HepG2 (cell line): ENCODE data around the gene GPR55. TPM values are rescaled to one million over a fixed set of nuclear protein-coding genes. Genes with fewer than 3 reads are reported as not detected.

Experiments
- ATAC-seq: fragments of 200-7000 bp; cut with Tn5 transposase; 3 replicates; pipeline ENCODE4 v1.9.1; 2020; ENCODE audit warnings: mild to moderate bottlenecking, moderate library complexity
- BruUV-seq: library from RNA; stranded (reverse); fragments of 400-500 nt; replicated peaks from 2 replicates; lab custom pipeline; 2021; lab: Mats Ljungman, UMichigan
- CTCF ChIA-PET: fragments of 300-600 bp; formaldehyde crosslinking; extraction: SDS; loops from one replicate; lab custom pipeline; 2021; ENCODE audit warnings: low total read pairs, inconsistent platforms, low intra/inter-chr PET ratio; lab: Yijun Ruan, JAX
- POLR2A ChIA-PET: fragments of 350-600 bp; sonication (Branson Sonifier 250); formaldehyde crosslinking; loops from one replicate; lab custom pipeline; 2020; ENCODE audit warnings: antibody characterized with exemption, inconsistent platforms; lab: Yijun Ruan, JAX
- DNase-seq: peaks from one replicate; pipeline ENCODE4 v3.0.0-alpha.2; 2015; ENCODE audit warnings: low spot score
- FAIRE-seq: peaks from 3 replicates; lab custom pipeline; 2011; peaks lifted over from hg19 to GRCh38; lab: Jason Lieb, UNC
- H2AFZ ChIP-seq: one replicate; pipeline ENCODE4 v1.6.1; 2011; ENCODE audit warnings: low read length, inconsistent platforms
- H3K27ac ChIP-seq: fragments of 300-600 bp; 3 replicates; pipeline ENCODE4 v1.8.0; 2011; ENCODE audit warnings: mixed run types, mild to moderate bottlenecking, mixed read lengths, low read length, inconsistent platforms; ENCODE audit not compliant: insufficient read depth; ENCODE audit errors: extremely low read length
- H3K27me3 ChIP-seq, 2 experiments: fragments of 200-600 bp in 1 of 2; 2 replicates in 1 of 2; 3 replicates in 1 of 2; pipeline versions ENCODE4 v1.6.0 to v1.8.0; 2011; ENCODE audit warnings: low read length in 2 of 2, mild to moderate bottlenecking in 2 of 2, moderate library complexity in 2 of 2, inconsistent platforms in 1 of 2; ENCODE audit not compliant: insufficient read depth in 2 of 2, control insufficient read depth in 1 of 2
- H3K36me3 ChIP-seq, 2 experiments: fragments of 200-600 bp in 1 of 2; replicated peaks in 1 of 2; 2 replicates in 1 of 2; 3 replicates in 1 of 2; pipeline versions ENCODE4 v1.5.1 to v1.8.0; 2011; ENCODE audit warnings: low read length in 2 of 2, inconsistent platforms in 1 of 2; ENCODE audit not compliant: insufficient read depth in 2 of 2, control insufficient read depth in 1 of 2
- H3K4me1 ChIP-seq: 2 replicates; pipeline ENCODE4 v1.5.1; 2012; ENCODE audit warnings: low read length, inconsistent platforms; ENCODE audit not compliant: insufficient read depth
- H3K4me2 ChIP-seq: 2 replicates; pipeline ENCODE4 v1.6.0; 2011; ENCODE audit warnings: low read depth, low read length, inconsistent platforms
- H3K4me3 ChIP-seq, 3 experiments: fragments of 200-600 bp in 1 of 3; sonication (generic), shearing (Covaris generic) in 1 of 3; replicated peaks in 1 of 3; 2 replicates each; pipeline ENCODE4 v1.5.1; 2011 to 2016; ENCODE audit warnings: low read length in 3 of 3, inconsistent platforms in 2 of 3, low read depth in 2 of 3, mild to moderate bottlenecking in 2 of 3, control low read depth in 1 of 3, mixed read lengths in 1 of 3; ENCODE audit not compliant: insufficient read depth in 1 of 3
- H3K79me2 ChIP-seq: one replicate; pipeline ENCODE4 v1.6.1; 2011; ENCODE audit warnings: low read length, inconsistent platforms; ENCODE audit not compliant: insufficient read depth
- H3K9ac ChIP-seq: 2 replicates; pipeline ENCODE4 v1.6.0; 2011; ENCODE audit warnings: mild to moderate bottlenecking, low read depth, low read length, inconsistent platforms; ENCODE audit not compliant: insufficient read depth
- H3K9me3 ChIP-seq: 2 replicates; pipeline ENCODE4 v1.5.1; 2012; ENCODE audit warnings: mild to moderate bottlenecking, low read length
- H4K20me1 ChIP-seq: 2 replicates; pipeline ENCODE4 v1.6.0; 2011; ENCODE audit warnings: inconsistent platforms, mild to moderate bottlenecking, low read length, moderate library complexity; ENCODE audit not compliant: insufficient read depth
- ATF3 ChIP-seq: sonication (generic); formaldehyde crosslinking; IDR thresholded peaks from 2 replicates; pipeline ENCODE4 v1.4.0; 2020; ENCODE audit warnings: missing genetic modification reagents
- BCL6 ChIP-seq: IDR thresholded peaks from 2 replicates; pipeline ENCODE4 v1.6.1; 2016; ENCODE audit warnings: missing genetic modification reagents, missing compliant biosample characterization
- BRCA1 ChIP-seq: sonication (generic); formaldehyde crosslinking; IDR thresholded peaks from 2 replicates; pipeline ENCODE4 v1.4.0; 2020; ENCODE audit warnings: missing genetic modification reagents
- GABPB1 ChIP-seq: IDR thresholded peaks from 2 replicates; pipeline ENCODE4 v1.6.1; 2016; ENCODE audit warnings: mild to moderate bottlenecking, missing genetic modification reagents, moderate library complexity, missing compliant biosample characterization
- GLI4 ChIP-seq: sonication (generic); formaldehyde crosslinking; IDR thresholded peaks from 2 replicates; pipeline ENCODE4 v1.5.1; 2020; ENCODE audit warnings: missing genetic modification reagents, mild to moderate bottlenecking, moderate library complexity, borderline replicate concordance
- HDAC1 ChIP-seq: sonication (generic); formaldehyde crosslinking; IDR thresholded peaks from 2 replicates; pipeline ENCODE4 v1.5.1; 2020; ENCODE audit warnings: mild to moderate bottlenecking, missing genetic modification reagents
- KDM5A ChIP-seq: fragments of 200-600 bp; sonication (generic); IDR thresholded peaks from 2 replicates; pipeline ENCODE4 v1.7.0; 2018; ENCODE audit warnings: antibody characterized with exemption, mild to moderate bottlenecking, low read length, borderline replicate concordance
- NFIC ChIP-seq: IDR thresholded peaks from 2 replicates; pipeline ENCODE4 v1.6.1; 2012; ENCODE audit warnings: mild to moderate bottlenecking, low read length, inconsistent platforms
- NFKB2 ChIP-seq: sonication (generic); formaldehyde crosslinking; IDR thresholded peaks from 2 replicates; pipeline ENCODE4 v1.4.0; 2020; ENCODE audit warnings: missing genetic modification reagents, borderline replicate concordance
- ZNF256 ChIP-seq: sonication (generic); formaldehyde crosslinking; conservative IDR thresholded peaks from 2 replicates; pipeline ENCODE4 v1.4.0; 2020; ENCODE audit warnings: missing genetic modification reagents
- WGBS: methylation state at CpG from one replicate; pipeline ENCODE4 v1.1.6; 2017; ENCODE audit warnings: low lambda C conversion rate; 5-methylcytosine and 5-hydroxymethylcytosine counted together
- in situ Hi-C: cut with HindIII; loops from 2 replicates; pipeline ENCODE4 v1.10.0; 2017; ENCODE audit warnings: low pct_unique_long_range_greater_than_20kb; ENCODE audit not compliant: extremely low pct_ligation_motif_present
- intact Hi-C: fragments of 100-400 bp; cut with micrococcal nuclease; formaldehyde crosslinking; loops from one replicate; pipeline ENCODE4 v1.10.0; 2022; ENCODE audit not compliant: unreplicated experiment
- polyA plus RNA-seq, 8 experiments: library from polyadenylated mRNA; depleted of rRNA in 3 of 8; stranded (reverse) in 7 of 8; unstranded in 1 of 8; fragments of >200 nt; fragmentation: Illumina TruSeq in 4 of 8; extraction: Trizol in 4 of 8; gene quantifications; 2 replicates each; pipeline versions ENCODE4 v1.2.1 to v1.2.3, GENCODE V29; 2011 to 2016; ENCODE audit warnings: low read depth in 4 of 8, missing spikeins in 1 of 8, mixed read lengths in 1 of 8; ENCODE audit not compliant: insufficient read depth in 1 of 8
- total RNA-seq, 5 experiments: library from RNA; depleted of rRNA; stranded (reverse); fragments of >200 nt; fragmentation: Illumina TruSeq; extraction: Trizol; gene quantifications; 2 replicates each; pipeline ENCODE4 v1.2.3, GENCODE V29; 2016; ENCODE audit warnings: low read depth in 1 of 5

GPR55 gene
- total and polyA plus RNA-seq, 2 of the 13 experiments (the other 11 are each of a cell fraction or from before 2014, with no cell fraction given): not detected

GRCh38 chr2:230955163-230955737 lies 30.2 kb upstream of the GPR55 start:
- H4K20me1 ChIP-seq: no peaks in the 10 kb centered on the region
- DNase-seq: no peak
- H2AFZ ChIP-seq: no peak overlapping the region
- no peak for FAIRE-seq
- POLR2A ChIA-PET: no interaction called here
- in situ Hi-C loops: no loop called here
- no peak for ATAC-seq
- no peaks in the 10 kb centered on the region for H3K79me2 ChIP-seq
- no peak overlapping the region for H3K4me2 ChIP-seq
- intact Hi-C loops: loop anchor here (10.0 kb wide), 1 partner anchor 460 kb away; no protein-coding TSS in a partner anchor
- no TSS peak for BruUV-seq
- no peak overlapping the region for H3K27ac ChIP-seq
- TF ChIP-seq NFKB2 (CRISPR knock-in tag): no peak
- TF ChIP-seq GLI4 (CRISPR knock-in tag): no peak
- no peak for TF ChIP-seq ZNF256 (CRISPR knock-in tag)
- TF ChIP-seq BCL6: no peak
- no peak for TF ChIP-seq KDM5A
- TF ChIP-seq HDAC1 (CRISPR knock-in tag): no peak
- no peak for TF ChIP-seq ATF3
- TF ChIP-seq NFIC: no peak
- no peak for TF ChIP-seq GABPB1
- no peak for TF ChIP-seq BRCA1
- TF ChIP-seq, all 625 proteins: peak for 0
- no peaks in the 10 kb centered on the region for H3K9me3 ChIP-seq
- CTCF ChIA-PET: no interaction called here
- WGBS: 17% methylated on average over 1 of the region's 1 CpG
- H3K9ac ChIP-seq: no peak overlapping the region
- 0 out of 2 replicates have a peak, but pooled peaks cover 6% of the 10 kb centered on the region for H3K4me1 ChIP-seq
- H3K4me3 ChIP-seq: no peak overlapping the region
- peaks cover 7 to 60% of the 10 kb centered on the region in 2 experiments; a peak in 4 of 5 replicates for H3K27me3 ChIP-seq
- H3K36me3 ChIP-seq: no peaks in the 10 kb centered on the region
